SIG-M5 treated with dmso at 0.1 percent for 504 hours (cell line): ENCODE measurements around the gene SPATA3.

Source experiments
- DNase-seq: peaks from one replicate; lab custom pipeline; 2025; ENCODE audit not compliant: unreplicated experiment; lab: John Stamatoyannopoulos, UW

Gene SPATA3

GRCh38 chr2:231047923-231048915 is 52.3 kb downstream of the SPATA3 start:
- no peak for DNase-seq

DNA sequence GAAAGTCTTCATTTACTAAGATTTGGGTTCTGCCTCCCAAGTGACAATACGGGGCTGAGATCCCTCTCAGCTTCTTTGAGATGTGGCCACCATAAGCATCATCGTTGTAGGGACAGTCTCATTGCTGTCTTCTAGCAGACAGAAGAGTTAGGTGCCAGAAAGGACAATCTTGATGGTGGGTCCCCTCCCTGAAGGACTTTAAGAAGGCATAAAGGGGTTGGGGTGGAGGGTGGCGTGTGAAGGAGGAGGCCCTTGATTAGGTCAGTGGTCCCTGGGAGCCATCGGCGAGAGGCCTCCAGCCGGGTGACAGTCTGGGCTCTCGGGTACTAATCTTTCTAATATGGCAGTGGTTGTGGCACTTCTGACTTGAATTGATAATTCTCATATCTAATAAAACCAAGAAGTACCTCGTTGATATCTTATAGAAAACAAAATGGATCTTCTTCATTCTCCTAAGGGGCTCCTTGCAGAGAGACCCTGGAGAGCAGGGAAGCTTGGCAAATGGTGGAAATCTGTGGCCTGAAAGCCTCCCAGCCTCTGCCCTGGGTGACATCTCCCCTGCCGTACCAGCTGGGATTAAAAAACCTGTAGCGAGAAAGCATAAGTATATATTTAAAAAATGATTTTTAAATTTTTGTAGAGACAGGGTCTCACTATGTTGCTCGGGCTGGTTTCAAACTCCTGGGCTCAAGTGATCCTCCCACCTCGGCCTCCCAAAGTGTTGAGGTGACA is 53.5 kb downstream of the SPATA3 start:
- DNase-seq: no peak

DNA sequence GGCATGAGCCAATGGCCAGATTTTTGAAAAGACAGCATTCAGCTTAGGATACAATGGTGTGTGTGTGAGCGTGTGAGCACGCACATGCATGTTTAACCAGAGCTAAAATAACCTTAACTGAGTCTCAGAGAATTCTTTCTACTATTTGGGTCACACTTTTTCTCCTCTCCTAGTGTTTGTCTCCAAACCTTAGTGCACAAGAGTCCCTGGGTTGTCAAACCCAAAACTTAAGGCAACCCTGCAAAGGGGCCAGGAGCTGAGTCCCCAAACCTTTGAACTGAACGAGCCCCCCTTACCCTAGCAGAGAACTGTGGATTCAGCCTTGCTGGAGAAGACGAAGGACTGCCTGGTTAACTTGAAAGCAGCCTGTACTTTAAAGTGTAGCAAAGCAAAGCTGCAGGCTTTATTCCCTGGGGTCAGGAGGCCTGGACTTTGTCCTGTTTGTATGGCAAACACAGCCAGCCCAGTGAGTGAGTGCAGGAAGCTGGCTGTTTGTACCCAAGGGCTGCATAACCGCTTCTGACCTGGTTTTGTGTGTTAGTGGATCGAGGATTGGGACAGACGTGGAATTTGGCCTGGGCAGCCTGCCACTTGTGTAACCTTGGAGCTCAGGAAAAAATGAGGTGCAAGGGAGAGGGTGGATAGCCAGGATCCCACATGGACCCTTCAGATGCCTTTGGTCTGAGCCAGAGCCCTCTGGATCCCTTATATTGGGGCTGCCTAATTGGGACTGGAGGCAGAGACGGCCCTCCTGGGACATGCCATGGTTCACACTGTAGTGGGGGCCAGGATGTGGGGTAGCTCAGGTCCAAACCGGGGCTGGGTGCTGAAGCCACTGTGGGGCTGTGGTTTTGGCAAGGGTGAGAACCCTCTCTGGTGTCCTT is 54.3 kb downstream of the SPATA3 start:
- DNase-seq: no peak

DNA sequence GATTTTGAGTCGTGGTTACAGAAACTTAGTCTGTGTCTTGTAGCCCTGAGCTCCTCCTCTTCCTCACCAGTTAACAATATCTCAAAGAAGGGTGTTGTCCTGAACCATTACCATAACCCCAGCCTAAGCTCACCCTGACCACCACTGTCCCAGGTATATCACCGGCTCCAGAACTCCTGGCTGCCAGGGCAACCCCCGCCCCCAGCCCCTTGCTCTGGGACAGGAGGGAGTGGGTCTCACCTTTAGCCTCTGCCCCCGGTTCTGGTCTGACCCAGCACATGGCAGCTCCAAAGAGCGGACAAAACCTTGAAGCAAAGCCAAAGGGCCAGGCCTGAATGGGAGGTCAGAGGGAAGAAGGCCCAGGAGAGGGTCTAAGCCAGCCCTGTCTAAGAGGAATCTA is 55.2 kb downstream of the SPATA3 start:
- DNase-seq: no peak

DNA sequence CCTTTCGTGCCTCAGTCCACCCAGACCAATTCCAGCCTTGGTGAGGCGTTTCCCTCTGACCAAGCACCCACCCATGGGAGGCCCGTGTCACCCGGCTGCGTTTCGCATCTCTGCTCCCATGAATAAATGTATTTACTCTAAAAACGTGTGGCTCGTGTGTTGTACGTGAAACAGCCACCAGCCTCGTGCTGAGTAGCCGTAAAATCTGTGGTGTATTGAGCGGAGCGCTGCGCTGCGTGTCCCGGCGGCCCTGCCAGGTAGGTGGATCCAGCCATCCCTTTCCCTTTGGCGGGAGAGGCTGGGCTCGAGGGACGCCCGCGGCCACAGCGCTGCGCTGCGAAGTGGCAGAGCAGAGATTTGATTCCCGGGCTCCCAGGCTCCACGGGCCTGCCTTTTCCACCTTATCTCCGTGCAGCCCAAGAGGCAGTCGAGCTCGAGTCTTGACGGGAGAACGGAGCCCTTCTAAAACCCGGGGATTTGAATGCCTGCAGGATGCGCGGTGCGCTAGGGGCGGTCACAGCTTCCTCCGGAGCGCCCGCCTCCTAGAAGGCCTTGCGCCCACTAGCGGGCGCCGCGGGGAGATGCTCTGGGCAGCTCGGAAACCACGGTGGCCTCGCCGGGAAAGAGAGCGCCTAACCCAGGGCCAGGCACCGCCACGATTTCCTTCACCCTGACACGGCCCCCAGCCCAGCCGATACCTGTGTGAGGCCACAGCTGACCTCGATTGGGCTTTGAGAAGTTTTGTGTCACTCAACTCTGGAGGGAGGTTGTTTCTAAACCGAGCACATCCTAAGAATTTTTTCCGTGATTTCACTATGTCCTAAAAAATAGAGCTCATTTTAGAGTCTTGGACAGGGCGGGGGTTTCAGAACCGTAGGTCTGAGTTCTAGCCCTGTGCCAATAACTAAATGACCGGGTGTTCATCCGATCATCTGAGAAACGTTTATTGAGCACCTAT is 56.9 kb downstream of the SPATA3 start:
- DNase-seq: peak; percentile 71

- no peak for DNase-seq
These were observed 57.9 kb downstream of the SPATA3 start for GRCh38 chr2:231053846-231054245.

DNA sequence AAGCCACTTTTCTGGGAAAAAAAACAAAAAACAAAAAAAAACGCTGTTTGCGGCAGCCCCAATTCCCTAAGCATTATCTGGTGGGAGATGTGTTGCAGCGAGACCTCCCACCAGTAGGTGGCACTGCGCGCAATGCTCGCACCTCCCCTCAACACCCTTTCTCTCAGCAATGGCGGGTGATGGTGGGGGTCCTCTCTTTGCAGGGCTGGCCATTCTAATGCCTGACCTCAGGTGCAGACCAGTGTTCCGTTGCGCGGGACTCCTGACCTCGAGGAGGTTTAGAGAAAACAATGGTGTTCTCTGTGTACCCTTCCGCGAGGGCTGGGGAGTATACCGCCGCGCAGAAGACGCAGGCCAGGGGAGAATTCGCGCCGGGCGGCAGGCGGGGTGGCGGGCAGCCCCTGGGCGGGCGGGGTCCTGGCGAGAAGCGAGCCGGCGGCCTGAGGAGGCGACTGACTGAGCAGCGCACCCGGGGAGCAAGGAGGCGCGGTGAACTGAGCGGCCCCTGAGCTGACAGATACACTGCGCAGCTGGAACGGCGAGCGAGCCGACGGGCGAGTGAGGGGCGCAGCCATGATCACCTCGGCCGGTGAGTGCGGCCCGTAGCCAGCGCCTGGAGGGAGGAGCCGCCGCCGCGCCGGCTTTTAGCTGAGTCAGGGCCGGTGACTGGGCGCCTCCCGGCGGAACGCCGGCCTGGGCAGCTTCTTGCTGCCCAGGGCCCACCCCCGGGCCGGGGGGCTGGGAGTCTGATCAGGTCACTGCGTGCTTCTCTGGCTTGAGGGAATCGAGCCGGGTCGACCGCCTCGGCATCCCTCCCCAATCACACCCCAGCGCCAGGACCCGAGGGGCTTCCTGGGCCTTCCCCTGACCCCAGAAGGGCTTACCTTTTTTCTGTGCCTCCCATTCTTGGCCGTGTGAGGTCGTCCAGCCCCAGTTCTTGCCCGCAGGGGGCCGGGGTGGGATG is 60.8 kb downstream of the SPATA3 start, which contains the start of gene PSMD1:
Gene PSMD1 (plus strand): TSS at position 415 of the 964 bp plus-strand sequence. CDS start 159 bp downstream, at position 574.
- peak; percentile 90 for DNase-seq

- DNase-seq: no peak
These were observed 61.7 kb downstream of the SPATA3 start for GRCh38 chr2:231057590-231057989.
